ENCODE results near the gene RPL18.
A peak's percentile ranks its signal among the peaks of the same experiment; 100 is the strongest.

The RPL18 gene

GRCh38 chr19:48613024-48613851 lies 5.7 kb downstream of the RPL18 start:
- no peak for DNase-seq

GRCh38 chr19:48611872-48612271 lies 7.1 kb downstream of the RPL18 start:
- DNase-seq: no peak

- no peak for DNase-seq
These were observed 9.3 kb downstream of the RPL18 start for GRCh38 chr19:48609571-48610108.

GRCh38 chr19:48608798-48609263 lies 10.1 kb downstream of the RPL18 start:
- DNase-seq: peak; percentile 21

- no peak for DNase-seq
These were observed 11.6 kb downstream of the RPL18 start for GRCh38 chr19:48607359-48607755.

- DNase-seq: no peak
These were observed 12.3 kb downstream of the RPL18 start, which contains the start of gene SPACA4 for GRCh38 chr19:48606463-48607358. Gene SPACA4, plus strand, starts transcription at chr19:48606742. Its CDS starts 237 bp downstream, at chr19:48606979.

GRCh38 chr19:48603850-48604249 lies 15.1 kb downstream of the RPL18 start:
- DNase-seq: no peak

GRCh38 chr19:48603449-48603848 lies 15.5 kb downstream of the RPL18 start:
- no peak for DNase-seq

GRCh38 chr19:48603001-48603400 lies 16.0 kb downstream of the RPL18 start:
- no peak for DNase-seq

- DNase-seq: no peak
These were observed 18.1 kb downstream of the RPL18 start for GRCh38 chr19:48600679-48601417.

- no peak for DNase-seq
These were observed 19.8 kb downstream of the RPL18 start for GRCh38 chr19:48598996-48599700.

- no peak for DNase-seq
These were observed 22.1 kb downstream of the RPL18 start for GRCh38 chr19:48596679-48597465.

- no peak for DNase-seq
These were observed 22.7 kb downstream of the RPL18 start for GRCh38 chr19:48596237-48596636.

- no peak for DNase-seq
These were observed 23.1 kb downstream of the RPL18 start for GRCh38 chr19:48595833-48596232.

- DNase-seq: no peak
These were observed 23.8 kb downstream of the RPL18 start for GRCh38 chr19:48595171-48595570.

GRCh38 chr19:48591021-48591420 lies 28.0 kb downstream of the RPL18 start:
- DNase-seq: no peak

- DNase-seq: peak; percentile 81
These were observed 30.1 kb downstream of the RPL18 start for GRCh38 chr19:48588670-48589401.

- no peak for DNase-seq
These were observed 31.6 kb downstream of the RPL18 start for GRCh38 chr19:48587387-48587786.

- DNase-seq: no peak
These were observed 36.8 kb downstream of the RPL18 start for GRCh38 chr19:48582168-48582567.

GRCh38 chr19:48578891-48579290 lies 40.1 kb downstream of the RPL18 start:
- no peak for DNase-seq

Measured in T1000 (cell line).